Activated CD4-positive, alpha-beta T cell treated with anti-CD3 and anti-CD28 coated beads, Interleukin-2, Interleukin-6, amounts not matched to agents 100 ng/mL and 50 ng/mL, durations not matched to agents 16 hours and 8 hours (primary cell): ENCODE data around the gene KCTD4.

ENCODE experiments used
- DNase-seq: peaks from one replicate; pipeline ENCODE4 v3.0.0-alpha.2; 2020

Gene KCTD4

DNA sequence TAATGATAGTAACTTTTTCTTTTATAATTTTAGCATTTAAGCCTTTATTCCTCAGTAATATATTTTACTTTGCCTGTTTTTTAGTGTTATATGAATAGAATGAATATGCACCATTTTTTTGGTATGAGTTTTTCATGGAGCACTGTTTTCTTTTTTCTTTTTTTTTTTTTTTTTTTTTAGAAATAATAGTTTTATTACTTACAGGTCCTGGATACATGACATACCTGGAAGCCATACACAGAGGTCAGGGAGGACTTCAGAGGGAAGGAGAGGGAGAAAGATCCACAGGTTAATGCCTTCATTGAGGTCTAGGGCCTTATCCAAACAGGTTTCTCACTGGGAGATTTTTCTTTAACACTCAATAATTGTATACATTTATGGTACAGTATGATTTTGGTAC is 26.4 kb downstream of the KCTD4 start:
- no peak for DNase-seq

DNA sequence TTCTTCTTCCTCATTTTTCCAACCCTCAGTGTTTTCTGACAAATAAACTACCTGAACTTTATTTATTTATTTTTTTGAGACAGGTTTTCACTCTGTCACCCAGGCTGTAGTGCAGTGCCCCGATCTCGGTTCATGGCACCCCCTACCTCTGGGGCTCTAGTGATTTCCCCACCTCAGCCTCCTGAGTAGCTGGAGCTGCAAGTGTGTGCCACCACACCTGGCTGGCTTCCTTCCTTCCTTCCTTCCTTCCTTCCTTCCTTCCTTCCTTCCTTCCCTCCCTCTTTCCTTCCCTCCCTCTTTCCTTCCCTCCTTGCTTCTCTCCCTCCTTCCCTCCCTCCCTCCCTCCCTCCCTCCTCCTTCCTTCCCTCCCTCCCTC is 32.3 kb downstream of the KCTD4 start:
- DNase-seq: no peak

DNA sequence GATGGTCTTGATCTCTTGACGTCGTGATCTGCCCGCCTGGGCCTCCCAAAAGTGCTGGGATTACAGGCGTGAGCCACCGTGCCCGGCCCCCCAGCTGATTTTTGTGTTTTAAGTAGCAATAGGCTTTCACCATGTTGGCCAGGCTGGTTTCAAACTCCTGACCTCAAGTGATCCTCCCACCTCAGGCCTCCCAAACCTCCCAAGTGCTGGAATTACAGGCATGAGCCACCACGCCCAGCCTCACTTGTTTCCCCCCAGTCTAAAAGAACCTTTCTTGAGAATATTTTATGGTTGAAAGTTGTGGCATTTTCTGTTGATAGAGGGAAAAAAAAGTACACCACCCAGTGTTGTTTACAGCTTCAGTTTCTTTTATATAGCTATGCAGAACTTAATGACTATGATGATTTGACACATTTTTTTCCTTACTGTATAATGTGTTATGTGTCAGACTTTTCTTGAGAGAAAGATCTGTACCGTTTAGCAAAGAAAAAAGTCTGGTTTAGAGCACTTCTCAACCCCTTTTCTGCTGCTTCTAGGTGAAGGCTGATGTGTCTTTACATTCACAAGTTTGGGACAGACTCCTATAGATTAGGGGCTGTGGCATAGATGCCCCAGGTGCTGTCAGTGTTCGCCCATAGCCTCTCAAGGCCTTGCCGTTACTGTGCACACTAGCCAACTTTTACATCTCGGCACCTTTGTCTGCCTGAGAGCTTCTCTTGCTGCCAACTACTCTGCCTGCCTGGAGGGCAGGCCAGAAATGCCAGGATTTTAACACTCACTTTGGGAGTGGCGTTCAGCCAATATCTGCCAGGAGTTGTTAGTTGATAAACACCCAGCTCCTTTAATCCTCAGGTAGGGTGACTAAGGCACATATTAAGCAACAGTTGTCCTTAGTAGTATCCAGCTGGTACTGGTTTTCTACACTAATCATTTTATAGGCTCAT is 33.0 kb downstream of the KCTD4 start:
- no peak for DNase-seq

DNA sequence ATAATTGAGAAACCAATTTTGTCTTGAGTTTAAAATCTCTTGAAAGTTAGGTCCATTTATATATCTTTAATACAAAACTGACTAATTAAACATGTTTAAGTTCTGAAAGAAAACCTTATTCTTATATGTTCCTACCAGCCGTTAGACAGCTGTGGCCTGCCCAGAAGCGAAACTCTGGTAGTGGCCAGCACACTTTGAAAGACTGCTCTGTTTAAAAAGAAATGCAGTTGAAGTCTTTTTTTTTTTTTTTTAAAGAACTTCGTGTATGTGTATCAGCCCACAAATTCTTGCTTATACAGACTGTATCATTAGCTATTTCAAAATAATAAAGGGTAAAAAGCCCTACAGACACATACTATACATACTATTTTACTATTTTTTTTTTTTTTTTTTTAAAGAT is 34.0 kb downstream of the KCTD4 start:
- DNase-seq: no peak

DNA sequence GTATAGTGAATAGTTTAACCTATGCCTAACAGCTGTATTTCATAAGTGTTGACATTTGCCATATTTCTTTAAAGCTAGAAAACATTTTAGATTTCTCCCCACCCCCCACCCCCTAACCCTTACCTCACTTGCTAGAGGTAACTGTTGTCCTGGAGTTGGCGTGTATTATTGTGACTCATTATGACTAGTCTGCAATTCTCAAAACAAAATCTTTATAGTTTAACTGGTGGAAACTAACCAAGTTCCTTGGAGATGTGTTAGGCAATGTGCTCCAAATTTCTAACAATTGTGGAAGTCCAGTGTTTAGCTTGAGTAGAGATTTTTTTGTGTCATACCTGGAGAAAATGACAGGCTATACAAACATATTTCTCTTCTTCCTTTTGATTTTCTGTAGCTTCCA is 38.0 kb downstream of the KCTD4 start:
- no peak for DNase-seq

DNA sequence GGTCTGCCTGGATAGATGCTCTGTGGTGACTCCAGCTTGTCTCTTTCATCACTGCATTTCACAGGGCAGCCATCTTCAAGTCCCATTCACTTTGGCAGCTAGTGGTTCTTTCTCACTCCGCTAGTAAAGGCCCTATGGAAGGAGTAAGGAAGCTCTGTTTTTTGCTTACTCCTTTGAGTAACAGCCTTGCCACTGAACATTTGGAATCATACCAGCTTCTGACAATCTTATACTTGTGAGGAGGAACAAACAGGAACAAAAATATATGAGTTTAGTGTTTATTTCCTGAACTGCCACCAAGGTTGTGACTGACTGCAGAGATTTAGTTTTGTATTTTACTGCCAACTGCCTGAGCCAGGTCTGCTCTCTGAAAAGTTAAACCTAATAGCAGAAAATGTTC is 38.7 kb downstream of the KCTD4 start:
- DNase-seq: no peak

DNA sequence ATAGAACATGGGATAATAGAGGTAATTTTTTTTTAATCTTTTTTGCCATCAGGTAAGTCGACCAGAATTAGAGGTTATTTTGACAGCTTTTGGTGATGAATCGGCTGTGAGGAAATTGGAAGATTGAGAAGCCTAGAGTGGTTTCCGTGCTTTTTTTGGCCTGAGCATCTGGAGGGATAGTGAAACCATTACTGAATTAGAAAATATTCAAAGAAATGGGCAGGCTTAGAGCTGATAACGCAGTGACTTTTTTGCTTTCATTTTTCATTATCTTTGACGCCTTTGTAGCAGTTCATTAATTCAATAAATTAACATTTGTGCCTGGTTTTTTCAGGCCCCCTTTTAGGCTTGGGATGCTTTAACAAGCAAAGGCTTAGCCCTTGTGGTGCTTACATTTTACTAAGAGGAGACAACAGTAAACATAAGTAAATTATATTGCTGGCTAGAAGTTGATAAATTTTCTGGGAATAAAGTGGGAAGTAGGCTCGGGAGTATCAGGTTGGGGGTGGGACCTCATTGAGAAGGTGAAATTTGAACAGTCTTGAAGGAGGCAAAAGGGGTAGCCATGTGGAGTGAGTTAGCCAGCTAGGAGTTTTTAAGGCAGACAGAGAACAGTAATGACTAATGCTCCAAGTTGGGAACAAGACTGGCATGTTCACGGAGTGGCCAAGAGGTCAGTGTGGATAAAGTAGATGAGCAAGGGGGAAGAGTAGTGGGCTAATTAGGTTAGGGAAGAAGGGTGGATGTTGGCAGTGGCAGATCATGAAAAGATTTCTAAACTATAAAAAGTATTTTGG is 44.1 kb downstream of the KCTD4 start:
- DNase-seq: no peak

DNA sequence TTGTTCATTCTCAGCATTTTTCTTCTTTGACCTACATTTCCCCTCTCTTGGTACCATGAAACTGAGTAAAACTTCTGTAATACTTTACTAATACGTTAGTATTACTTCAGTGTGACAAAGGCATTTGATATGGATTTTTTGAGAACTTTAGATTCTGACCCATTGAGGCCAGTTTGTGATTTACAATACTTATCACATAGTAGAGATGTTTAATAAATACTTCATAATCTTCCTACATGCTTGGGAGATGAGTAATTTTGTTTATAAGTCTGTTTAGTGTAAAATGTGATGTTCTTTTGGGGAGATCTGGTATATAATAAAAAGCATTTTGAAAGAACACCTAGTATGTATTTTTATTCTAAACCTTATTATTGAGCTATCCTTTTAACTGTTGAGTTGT is 50.9 kb downstream of the KCTD4 start:
- no peak for DNase-seq

DNA sequence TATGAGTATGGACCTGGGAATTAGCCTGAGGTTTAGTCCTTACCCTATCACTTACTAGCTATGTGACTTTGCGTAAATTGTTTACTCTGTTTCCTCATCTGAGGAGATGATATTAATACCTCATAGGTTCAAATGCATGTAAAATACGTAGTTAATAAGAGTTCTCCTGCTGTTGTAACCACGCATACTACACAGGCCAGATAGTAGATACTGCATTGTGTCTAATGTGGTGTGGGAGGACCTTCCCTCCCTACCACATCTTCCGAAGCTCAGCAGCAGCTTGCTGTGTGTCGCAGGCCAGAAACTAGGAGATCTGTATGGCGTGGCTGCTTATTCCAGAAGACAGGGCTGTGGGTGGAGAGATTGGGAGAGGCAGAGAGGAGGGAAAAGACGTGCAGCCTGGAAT is 57.5 kb downstream of the KCTD4 start:
- no peak for DNase-seq
